Non-pigmented ciliary epithelial cell (primary cell): ENCODE measurements around the gene UBAC2.

Experiments
- DNase-seq: peaks from one replicate; pipeline ENCODE4 v3.0.0-alpha.2; 2010; ENCODE audit warnings: low read depth

The UBAC2 gene

GRCh38 chr13:99340638-99341037, 140.0 kb downstream of the UBAC2 start:
- DNase-seq, result no peak

GRCh38 chr13:99341969-99342722, 141.5 kb downstream of the UBAC2 start:
- no peak for DNase-seq

- no peak for DNase-seq
Measured at GRCh38 chr13:99342723-99343315, 142.2 kb downstream of the UBAC2 start.

- DNase-seq, result no peak
Measured at GRCh38 chr13:99344610-99345208, 144.1 kb downstream of the UBAC2 start.

- no peak for DNase-seq
Measured at GRCh38 chr13:99345345-99345744, 144.7 kb downstream of the UBAC2 start.

- no peak for DNase-seq
Measured at GRCh38 chr13:99346335-99347042, 145.8 kb downstream of the UBAC2 start.

GRCh38 chr13:99347335-99347878, 146.8 kb downstream of the UBAC2 start:
- no peak for DNase-seq

- no peak for DNase-seq
Measured at GRCh38 chr13:99347911-99348451, 147.3 kb downstream of the UBAC2 start.

GRCh38 chr13:99350191-99350590, 149.5 kb downstream of the UBAC2 start:
- no peak for DNase-seq

- no peak for DNase-seq
Measured at GRCh38 chr13:99351772-99352171, 151.1 kb downstream of the UBAC2 start.

- no peak for DNase-seq
Measured at GRCh38 chr13:99352351-99353245, 151.9 kb downstream of the UBAC2 start.

GRCh38 chr13:99353246-99353600, 152.6 kb downstream of the UBAC2 start:
- DNase-seq, result no peak

GRCh38 chr13:99353836-99354235, 153.2 kb downstream of the UBAC2 start:
- peak; percentile 11 for DNase-seq

- DNase-seq, result no peak
Measured at GRCh38 chr13:99354371-99354951, 153.8 kb downstream of the UBAC2 start.

- DNase-seq, result no peak
Measured at GRCh38 chr13:99355267-99356011, 154.8 kb downstream of the UBAC2 start.

GRCh38 chr13:99356012-99356261, 155.3 kb downstream of the UBAC2 start:
- no peak for DNase-seq

- DNase-seq, result peak; percentile 70
Measured at GRCh38 chr13:99356262-99357091, 155.8 kb downstream of the UBAC2 start.

- peak; percentile 67 for DNase-seq
Measured at GRCh38 chr13:99357131-99357596, 156.5 kb downstream of the UBAC2 start.

- no peak for DNase-seq
Measured at GRCh38 chr13:99357941-99358340, 157.3 kb downstream of the UBAC2 start.
